CD4-positive, CD25-positive, alpha-beta regulatory T cell (primary cell): ENCODE measurements around the gene HOMER3. TPM values are rescaled to one million over a fixed set of nuclear protein-coding genes. Genes with fewer than 3 reads are reported as not detected.
"Not testable (repeated sequence)": the region's sequence is repeated elsewhere in the genome, so short reads cannot be mapped to it uniquely, and the experiment has no call there.

Experiments used
- ATAC-seq, 2 donors: fragments of 150-1000 bp; cut with Tn5 transposase; one replicate each; pipeline ENCODE4 v1.10.0; 2021; ENCODE audit warnings: low read depth in 2 of 2, moderate number of reproducible peaks in 2 of 2, moderate library complexity in 1 of 2
- DNase-seq, 3 donors: peaks; one replicate each; pipeline versions ENCODE4 v3.0.0 to v3.0.0-alpha.2; 2012 to 2022; ENCODE audit warnings: mixed read lengths in 1 of 3
- H3K27ac ChIP-seq: one replicate; pipeline ENCODE4 v1.7.0; 2013; ENCODE audit warnings: mild to moderate bottlenecking, low read length; ENCODE audit not compliant: insufficient read depth, poor library complexity, severe bottlenecking
- H3K27me3 ChIP-seq: one replicate; pipeline ENCODE4 v1.7.0; 2013; ENCODE audit warnings: low read length; ENCODE audit not compliant: control insufficient read depth, insufficient read depth
- H3K36me3 ChIP-seq: one replicate; pipeline ENCODE4 v1.7.0; 2013; ENCODE audit warnings: mild to moderate bottlenecking, low read length, moderate library complexity; ENCODE audit not compliant: control insufficient read depth, insufficient read depth
- H3K4me1 ChIP-seq: 2 replicates; pipeline ENCODE4 v1.7.0; 2013; ENCODE audit warnings: mild to moderate bottlenecking, low read length; ENCODE audit not compliant: insufficient read depth, control insufficient read depth, poor library complexity, severe bottlenecking
- H3K4me3 ChIP-seq: one replicate; pipeline ENCODE4 v1.7.0; 2013; ENCODE audit warnings: low read depth, mild to moderate bottlenecking, low read length, moderate library complexity
- H3K9me3 ChIP-seq, 2 experiments: 1 replicate in 1 of 2; 2 replicates in 1 of 2; pipeline ENCODE4 v1.7.0; 2013; ENCODE audit warnings: low read length in 2 of 2, mild to moderate bottlenecking in 1 of 2, moderate library complexity in 1 of 2; ENCODE audit not compliant: control insufficient read depth in 2 of 2
- H3K27ac Mint-ChIP-seq, 3 donors: one replicate each; pipeline ENCODE4 v1.8.0; 2020 to 2022; ENCODE audit warnings: mild to moderate bottlenecking in 3 of 3, mixed read lengths in 3 of 3, moderate library complexity in 2 of 3
- H3K27me3 Mint-ChIP-seq: one replicate; pipeline ENCODE4 v1.8.0; 2022; ENCODE audit warnings: mild to moderate bottlenecking, mixed read lengths
- H3K36me3 Mint-ChIP-seq: one replicate; pipeline ENCODE4 v1.8.0; 2020; ENCODE audit warnings: mixed read lengths
- H3K4me1 Mint-ChIP-seq, 4 donors: one replicate each; pipeline ENCODE4 v1.8.0; 2020 to 2022; ENCODE audit warnings: mixed read lengths in 4 of 4, mild to moderate bottlenecking in 1 of 4
- H3K4me3 Mint-ChIP-seq, 4 donors: one replicate each; pipeline ENCODE4 v1.8.0; 2020 to 2022; ENCODE audit warnings: mild to moderate bottlenecking in 4 of 4, mixed read lengths in 4 of 4, moderate library complexity in 3 of 4
- H3K9me3 Mint-ChIP-seq, 7 donors: one replicate each; pipeline ENCODE4 v1.8.0; 2020 to 2022; ENCODE audit warnings: mixed read lengths in 7 of 7, mild to moderate bottlenecking in 3 of 7, moderate library complexity in 2 of 7
- polyA plus RNA-seq, 4 donors: library from polyadenylated mRNA; unstranded; fragments of 300-500 nt; fragmentation: Illumina TruSeq; gene quantifications; one replicate each; pipeline ENCODE4 v1.2.3, GENCODE V29; 2021
- total RNA-seq: library from RNA; stranded (reverse); gene quantifications from one replicate; pipeline ENCODE4 v1.2.3, GENCODE V29; 2022

Gene HOMER3
- total and polyA plus RNA-seq, 5 donors from 2014 or later: 2.8 to 3.9 (median 3.5) TPM

- H3K4me3 ChIP-seq, DNase-seq, H3K36me3 Mint-ChIP-seq, H3K4me1 ChIP-seq, H3K9me3 ChIP-seq, H3K9me3 Mint-ChIP-seq, H3K27me3 ChIP-seq, H3K36me3 ChIP-seq, H3K27ac ChIP-seq, H3K4me3 Mint-ChIP-seq, ATAC-seq, H3K4me1 Mint-ChIP-seq, H3K27me3 Mint-ChIP-seq, H3K27ac Mint-ChIP-seq: not testable (repeated sequence)
Observed at GRCh38 chr19:18952364-18953003, 11.5 kb upstream of the HOMER3 start.

GRCh38 chr19:18951721-18952281 is 10.8 kb upstream of the HOMER3 start:
- Mint-ChIP-seq H3K27ac (no peak overlapping the region), H3K9me3 (peaks cover 0 to 5% (median 0%) of the 10 kb centered on the region in 7 donors), H3K27me3 (peaks cover 4% of the 10 kb centered on the region), H3K36me3 (no peaks in the 10 kb centered on the region), H3K4me1 (peaks cover 0 to 3% (median 0%) of the 10 kb centered on the region in 4 donors), H3K4me3 (no peak overlapping the region)
- H3K4me1 ChIP-seq: no peaks in the 10 kb centered on the region
- no peaks in the 10 kb centered on the region for H3K9me3 ChIP-seq
- no peak overlapping the region for H3K4me3 ChIP-seq
- ATAC-seq (no peak), DNase-seq (no peak)
- no peaks in the 10 kb centered on the region for H3K36me3 ChIP-seq
- no peak overlapping the region for H3K27ac ChIP-seq
- no peaks in the 10 kb centered on the region for H3K27me3 ChIP-seq

GRCh38 chr19:18949858-18950257 is 8.8 kb upstream of the HOMER3 start:
- H3K36me3 Mint-ChIP-seq: no peaks in the 10 kb centered on the region
- H3K4me3 Mint-ChIP-seq: no peak overlapping the region
- no peaks in the 10 kb centered on the region for H3K9me3 ChIP-seq
- DNase-seq (no peak), ATAC-seq (no peak)
- H3K27ac Mint-ChIP-seq: no peak overlapping the region
- H3K4me1 Mint-ChIP-seq: peaks cover 0 to 10% (median 0%) of the 10 kb centered on the region in 4 donors
- peaks cover 4% of the 10 kb centered on the region for H3K27me3 Mint-ChIP-seq
- H3K27ac ChIP-seq: no peak overlapping the region
- no peaks in the 10 kb centered on the region for H3K4me1 ChIP-seq
- no peaks in the 10 kb centered on the region for H3K27me3 ChIP-seq
- no peak overlapping the region for H3K4me3 ChIP-seq
- H3K36me3 ChIP-seq: no peaks in the 10 kb centered on the region
- H3K9me3 Mint-ChIP-seq: peaks cover 0 to 2% (median 0%) of the 10 kb centered on the region in 7 donors

- Histone ChIP-seq H3K36me3 (no peaks in the 10 kb centered on the region), H3K27ac (no peak overlapping the region), H3K4me3 (no peak overlapping the region), H3K27me3 (no peaks in the 10 kb centered on the region), H3K9me3 (no peaks in the 10 kb centered on the region), H3K4me1 (no peaks in the 10 kb centered on the region)
- Mint-ChIP-seq H3K4me3 (no peak overlapping the region), H3K36me3 (no peaks in the 10 kb centered on the region), H3K27ac (peak overlapping the region in 1 of 3 donors; percentile 75), H3K9me3 (no peaks in the 10 kb centered on the region), H3K27me3 (peaks cover 7% of the 10 kb centered on the region), H3K4me1 (peaks cover 0 to 10% (median 0%) of the 10 kb centered on the region in 4 donors)
- ATAC-seq: no peak
- no peak for DNase-seq
Observed at GRCh38 chr19:18948976-18949356, 7.9 kb upstream of the HOMER3 start.

- Histone ChIP-seq H3K27ac (no peak overlapping the region), H3K27me3 (no peaks in the 10 kb centered on the region), H3K4me3 (no peak overlapping the region), H3K4me1 (no peaks in the 10 kb centered on the region), H3K36me3 (no peaks in the 10 kb centered on the region), H3K9me3 (no peaks in the 10 kb centered on the region)
- Mint-ChIP-seq H3K27me3 (peaks cover 13% of the 10 kb centered on the region), H3K36me3 (no peaks in the 10 kb centered on the region), H3K9me3 (no peaks in the 10 kb centered on the region), H3K4me3 (no peak overlapping the region), H3K27ac (no peak overlapping the region), H3K4me1 (peaks cover 0 to 10% (median 0%) of the 10 kb centered on the region in 4 donors)
- DNase-seq (no peak), ATAC-seq (no peak)
Observed at GRCh38 chr19:18948075-18948975, 7.3 kb upstream of the HOMER3 start.

- no peaks in the 10 kb centered on the region for H3K9me3 Mint-ChIP-seq
- no peaks in the 10 kb centered on the region for H3K36me3 ChIP-seq
- peak overlapping the region; percentile 34 for H3K27ac ChIP-seq
- no peaks in the 10 kb centered on the region for H3K9me3 ChIP-seq
- no peak for ATAC-seq
- H3K27me3 ChIP-seq: no peaks in the 10 kb centered on the region
- H3K4me3 Mint-ChIP-seq: peak overlapping the region in 1 of 4 donors; percentile 28
- H3K27ac Mint-ChIP-seq: peak overlapping the region in 2 of 3 donors; percentile 43 to 78
- DNase-seq: peak in 1 of 3 donors; percentile 24
- H3K36me3 Mint-ChIP-seq: no peaks in the 10 kb centered on the region
- H3K4me3 ChIP-seq: no peak overlapping the region
- H3K4me1 Mint-ChIP-seq: peaks cover 0 to 13% (median 2%) of the 10 kb centered on the region in 4 donors
- no peaks in the 10 kb centered on the region for H3K4me1 ChIP-seq
- peaks cover 26% of the 10 kb centered on the region for H3K27me3 Mint-ChIP-seq
Observed at GRCh38 chr19:18946918-18947317, 5.9 kb upstream of the HOMER3 start.

GRCh38 chr19:18946335-18946734 is 5.3 kb upstream of the HOMER3 start:
- DNase-seq: no peak
- Mint-ChIP-seq H3K9me3 (no peaks in the 10 kb centered on the region), H3K36me3 (no peaks in the 10 kb centered on the region), H3K27me3 (peaks cover 32% of the 10 kb centered on the region), H3K4me1 (peaks cover 0 to 19% (median 2%) of the 10 kb centered on the region in 4 donors), H3K27ac (peak overlapping the region in 1 of 3 donors; percentile 26), H3K4me3 (peak overlapping the region in 1 of 4 donors; percentile 36)
- no peaks in the 10 kb centered on the region for H3K27me3 ChIP-seq
- H3K27ac ChIP-seq: no peak overlapping the region
- H3K9me3 ChIP-seq: no peaks in the 10 kb centered on the region
- H3K4me3 ChIP-seq: no peak overlapping the region
- ATAC-seq: no peak
- no peaks in the 10 kb centered on the region for H3K36me3 ChIP-seq
- H3K4me1 ChIP-seq: no peaks in the 10 kb centered on the region
